T-helper 1 cell treated with Interleukin-12 subunit alpha and Interleukin-12 subunit beta and Interleukin-4 antibody, amounts not matched to agents 30 ng/mL and 1 ng/mL, for 36 hours (primary cell): Measurements from ENCODE around the gene USP20. TPM values are rescaled to one million over a fixed set of nuclear protein-coding genes. Genes with fewer than 3 reads are reported as not detected.
"Not testable (repeated sequence)": the region's sequence is repeated elsewhere in the genome, so short reads cannot be mapped to it uniquely, and the experiment has no call there.

Experiments used
- intact Hi-C: fragments of 100-400 bp; cut with micrococcal nuclease; formaldehyde crosslinking; loops from one replicate; pipeline ENCODE4 v1.15.1; 2024
- total RNA-seq: library from RNA; stranded (reverse); gene quantifications from 2 replicates; pipeline ENCODE4 v1.2.3, GENCODE V29; 2022

Gene USP20
- total RNA-seq, result 107 and 108 TPM in 2 replicates

DNA sequence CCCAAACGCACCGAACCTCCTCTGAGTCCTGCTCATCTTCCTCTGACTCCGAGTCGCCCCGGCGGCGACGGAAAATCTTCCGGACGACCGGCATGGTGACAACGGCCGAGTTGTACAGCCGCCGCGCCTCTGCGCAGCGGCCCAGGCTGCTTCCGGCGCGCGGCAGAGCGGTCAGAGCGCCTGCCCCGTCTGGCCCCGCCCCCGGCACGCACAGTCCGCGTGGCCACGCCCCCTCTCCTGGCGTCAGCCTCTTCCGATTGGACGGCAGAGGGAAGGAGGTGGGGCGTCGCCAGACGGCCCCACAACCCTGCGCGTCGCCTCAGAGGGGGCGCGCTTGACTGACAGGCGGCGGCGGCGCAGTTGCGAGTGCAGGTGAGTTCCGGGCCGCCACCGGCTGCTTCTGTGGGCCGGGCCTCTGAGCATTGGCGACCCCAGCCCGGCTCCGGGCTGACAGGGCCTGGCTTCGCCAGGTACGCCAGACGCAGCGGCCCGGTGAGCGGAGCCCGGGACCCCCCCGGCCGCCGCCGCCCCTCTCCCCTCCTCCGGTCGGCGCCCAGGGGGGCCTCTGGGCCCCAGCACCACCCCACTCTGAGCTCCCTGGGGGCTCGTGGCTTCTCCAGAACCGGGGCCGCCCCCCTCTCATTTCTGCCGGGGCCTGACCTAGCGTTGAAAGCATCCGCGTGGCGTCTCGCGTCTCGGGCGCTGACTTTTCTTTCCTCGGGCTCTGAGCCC, at the start of gene USP20, which contains the start of gene C9orf78:
TSS of gene USP20 (plus strand) at position 331 of the 732 bp plus-strand sequence. CDS start 17,098 bp downstream, outside the sequence.
TSS of gene C9orf78 (minus strand) at position 148 of the 732 bp plus-strand sequence. CDS start at position 94, 54 bp downstream.
- intact Hi-C loops, result loop anchor here (1.0 to 2.0 kb wide), 14 partner anchors 10 to 754 kb away; partner anchors contain the start of genes DOLPP1, GPR107, NTMT1 and TOR1A

DNA sequence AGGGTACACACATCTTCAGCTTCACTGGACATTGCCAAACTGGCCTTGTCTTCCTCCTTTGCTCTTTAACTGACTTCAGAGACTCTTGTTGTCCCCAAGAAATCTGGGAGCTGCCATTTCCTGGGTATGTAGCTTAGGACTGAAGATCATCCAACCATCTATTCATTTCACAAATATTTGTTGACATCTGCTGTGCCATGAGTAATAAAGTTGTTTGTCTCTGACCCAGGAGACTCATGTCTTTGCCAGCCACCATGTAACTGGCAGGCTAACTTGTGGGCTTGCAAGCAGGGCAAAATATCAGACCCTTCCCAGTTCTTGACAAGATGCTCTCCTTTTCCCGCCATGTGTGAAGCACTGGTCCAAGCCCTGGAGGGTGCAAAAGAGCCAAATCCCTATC, 49.4 kb upstream of the USP20 start:
- intact Hi-C loops, result no loop called here

DNA sequence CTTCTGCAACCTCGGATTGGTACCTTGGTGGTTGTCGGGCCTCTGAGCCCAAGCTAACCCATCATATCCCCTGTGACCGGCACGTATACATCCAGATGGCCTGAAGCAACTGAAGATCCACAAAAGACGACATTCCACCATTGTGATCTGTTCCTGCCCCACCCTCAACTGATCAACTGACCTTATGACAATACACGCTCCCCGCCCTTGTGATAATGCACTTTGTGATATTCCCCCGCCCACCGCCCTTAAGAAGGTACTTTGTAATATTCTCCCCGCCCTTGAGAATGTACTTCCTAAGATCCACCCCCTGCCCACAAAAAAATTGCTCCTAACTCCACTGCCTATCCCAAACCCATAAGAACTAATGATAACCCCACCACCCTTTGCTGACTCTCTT, 48.8 kb upstream of the USP20 start:
- intact Hi-C loops, result no loop called here

DNA sequence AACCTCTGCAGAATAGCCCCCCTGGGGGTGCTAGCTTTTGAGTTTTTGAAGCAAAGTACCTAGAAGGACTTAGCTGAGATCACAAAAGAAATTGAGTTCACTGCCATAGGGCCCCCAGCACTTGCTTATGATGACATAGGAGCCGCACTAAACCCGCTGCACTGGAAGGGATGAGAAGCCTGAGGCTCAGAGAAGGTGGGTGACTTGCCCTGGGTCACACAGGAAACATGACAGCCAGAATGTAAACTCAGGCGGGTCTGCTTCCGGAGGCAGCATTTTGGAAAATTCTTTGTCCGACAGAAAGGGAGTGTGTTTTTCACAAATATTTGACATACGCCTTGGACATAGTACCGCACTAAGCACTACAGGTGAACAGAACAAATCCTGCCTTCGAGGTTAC, 40.7 kb upstream of the USP20 start:
- intact Hi-C loops, result loop anchor here (5.0 kb wide), 1 partner anchor 303 kb away; no protein-coding TSS in a partner anchor

DNA sequence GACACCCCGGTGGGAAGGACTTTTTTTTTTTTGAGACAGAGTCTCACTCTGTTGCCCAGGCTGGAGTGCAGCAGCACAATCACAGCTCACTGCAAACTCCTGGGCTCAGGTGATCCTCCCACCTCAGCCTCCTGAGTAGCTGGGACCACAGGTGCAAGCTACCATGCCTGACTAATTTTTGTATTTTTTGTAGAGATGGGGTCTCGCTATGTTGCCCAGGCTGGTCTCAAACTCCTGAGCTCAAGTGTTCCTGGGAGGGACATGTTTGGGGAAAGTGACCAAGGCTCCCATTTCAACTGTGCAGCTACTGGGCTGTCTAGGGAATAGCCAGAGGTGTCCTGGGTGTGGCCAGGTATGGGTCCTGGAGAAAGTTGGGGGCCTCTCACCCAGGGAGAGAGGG, 39.2 kb upstream of the USP20 start:
- intact Hi-C loops, result not testable (repeated sequence)

DNA sequence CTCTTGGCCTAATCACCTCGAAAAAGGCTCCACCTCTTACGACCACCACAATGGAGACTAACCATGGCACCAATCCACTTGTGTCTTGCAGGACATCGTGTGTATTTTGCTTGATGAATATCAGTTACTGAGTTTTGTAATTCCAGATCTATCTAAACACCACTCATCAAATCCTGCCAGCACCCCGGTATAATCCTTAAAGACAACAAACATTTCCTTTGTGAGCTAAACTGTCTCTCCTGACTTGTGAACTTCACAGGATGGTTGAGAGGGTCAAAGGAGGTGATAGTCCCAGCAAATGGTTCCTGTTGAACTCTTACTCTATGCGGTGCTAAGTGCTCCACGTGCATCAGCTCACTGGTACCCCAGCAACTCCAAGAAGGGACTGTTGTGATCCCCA, 36.3 kb upstream of the USP20 start:
- intact Hi-C loops, result no loop called here

DNA sequence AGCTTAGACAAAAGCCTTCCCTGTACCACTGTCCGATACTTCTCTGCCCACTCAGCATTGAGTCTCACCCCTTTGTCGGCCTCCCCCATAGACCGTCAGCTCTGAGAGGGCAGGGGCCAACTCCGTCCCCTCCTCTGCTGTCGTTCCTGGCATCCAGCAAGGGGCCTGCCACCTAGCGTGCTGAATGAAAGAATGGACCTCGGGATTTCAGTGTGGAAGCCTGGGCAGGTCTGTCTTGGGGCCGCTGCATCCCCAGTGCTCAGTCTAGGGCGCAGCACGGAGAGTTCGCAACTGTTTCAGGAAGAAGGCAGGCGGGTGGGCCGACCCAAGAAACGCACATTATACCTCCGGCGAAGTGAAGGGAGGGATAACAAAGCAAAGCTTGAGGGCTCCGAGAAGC, 33.8 kb upstream of the USP20 start:
- intact Hi-C loops, result loop anchor here (5.0 kb wide), 1 partner anchor 66 kb away; no protein-coding TSS in a partner anchor

DNA sequence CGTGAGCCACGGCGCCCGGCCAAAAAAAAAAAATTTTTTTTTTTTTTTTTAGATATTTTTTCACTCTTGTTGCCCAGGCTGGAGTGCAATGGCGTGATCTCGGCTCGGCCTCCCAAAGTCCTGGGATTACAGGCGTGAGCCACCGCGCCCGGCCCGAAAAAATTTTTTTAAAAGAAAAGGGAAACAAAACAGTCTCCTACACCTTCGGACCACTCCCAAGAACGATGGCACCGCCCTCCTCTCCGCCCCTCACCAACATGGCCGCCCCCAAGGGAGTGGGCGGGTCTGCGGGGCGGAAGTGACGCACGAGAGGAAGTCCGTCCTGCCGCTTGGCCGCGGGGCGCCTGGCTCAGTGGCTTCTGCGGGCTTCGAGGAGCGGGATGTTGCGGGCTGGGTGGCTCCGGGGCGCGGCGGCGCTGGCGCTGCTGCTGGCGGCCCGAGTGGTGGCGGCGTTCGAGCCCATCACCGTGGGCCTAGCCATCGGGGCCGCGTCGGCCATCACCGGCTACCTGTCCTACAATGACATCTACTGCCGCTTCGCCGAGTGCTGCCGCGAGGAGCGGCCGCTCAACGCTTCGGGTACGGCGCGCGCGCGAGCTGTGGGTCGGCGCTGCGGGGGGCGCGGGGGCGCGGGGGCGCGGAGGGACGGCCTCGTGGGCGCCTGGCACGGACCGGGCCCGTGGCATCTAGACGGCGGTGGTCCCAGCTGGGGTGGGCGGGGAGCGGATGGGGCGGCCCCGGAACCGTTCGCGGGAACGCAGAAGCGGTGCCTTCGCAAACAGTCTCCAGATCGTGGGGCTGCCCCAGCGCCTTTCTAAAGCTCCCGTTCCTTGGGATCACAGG, 32.2 kb upstream of the USP20 start, which contains the start of gene TOR1B:
TSS of gene TOR1B (plus strand) at position 352 of the 843 bp plus-strand sequence. CDS start at position 381, 29 bp downstream.
- intact Hi-C loops, result loop anchor here (1.0 to 5.0 kb wide), 7 partner anchors 21 to 692 kb away; partner anchors contain the start of genes C9orf78, GPR107, PTPA and TOR1A

DNA sequence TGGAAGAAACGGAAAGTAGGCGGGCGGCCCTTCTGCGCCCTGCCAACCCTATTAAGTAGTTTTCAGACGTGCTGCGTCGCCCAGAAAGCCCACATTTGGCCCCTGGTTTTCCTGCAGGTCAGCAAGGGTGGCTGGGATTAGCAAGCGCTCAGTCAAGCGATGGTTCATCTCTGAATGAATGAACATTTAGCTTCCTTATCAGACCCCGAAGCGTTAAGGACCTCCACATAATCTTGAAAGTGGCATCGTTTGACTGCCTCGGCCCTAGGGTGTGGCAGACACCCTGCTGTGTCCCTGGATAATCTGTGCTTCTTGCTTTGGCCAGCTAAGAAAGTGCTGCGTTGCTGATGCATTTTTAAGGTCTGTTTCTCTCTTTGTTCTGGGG, 31.6 kb upstream of the USP20 start:
- intact Hi-C loops, result loop anchor here (1.0 to 5.0 kb wide), 7 partner anchors 21 to 692 kb away; partner anchors contain the start of genes C9orf78, GPR107, PTPA and TOR1A

DNA sequence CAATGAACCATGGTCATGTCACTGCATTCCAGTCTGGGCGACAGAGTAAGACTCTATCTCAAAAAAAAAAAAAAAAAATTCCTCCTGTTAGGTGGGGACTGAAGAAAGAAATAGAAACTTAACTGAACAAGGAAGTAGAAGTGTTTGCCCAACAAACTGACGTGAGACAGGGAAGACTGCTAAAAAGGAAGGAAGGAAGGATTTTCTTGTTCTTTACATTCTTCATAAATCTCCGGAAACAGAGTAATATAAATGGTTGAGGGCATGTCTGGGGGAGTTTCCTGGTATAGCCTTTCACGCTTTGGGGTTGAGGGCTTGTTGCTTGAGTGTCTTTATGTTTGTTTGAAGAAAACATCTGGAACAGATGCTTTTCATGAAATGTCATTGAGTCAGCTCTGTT, 29.2 kb upstream of the USP20 start:
- intact Hi-C loops, result no loop called here

DNA sequence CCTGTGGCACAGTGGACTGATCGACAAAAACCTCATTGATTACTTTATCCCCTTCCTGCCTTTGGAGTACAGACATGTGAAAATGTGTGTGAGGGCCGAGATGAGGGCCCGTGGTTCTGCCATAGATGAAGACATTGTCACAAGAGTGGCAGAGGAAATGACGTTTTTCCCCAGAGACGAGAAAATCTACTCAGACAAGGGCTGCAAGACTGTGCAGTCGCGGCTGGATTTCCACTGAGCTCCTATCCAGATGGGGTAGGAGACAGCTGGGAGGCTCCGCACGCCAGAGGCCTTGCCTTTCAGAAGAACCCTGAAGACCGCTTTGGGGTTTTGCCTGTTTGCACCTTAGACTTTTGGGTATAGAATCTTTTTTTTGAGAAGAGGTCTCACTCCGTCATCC, 25.9 kb upstream of the USP20 start:
- intact Hi-C loops, result no loop called here

DNA sequence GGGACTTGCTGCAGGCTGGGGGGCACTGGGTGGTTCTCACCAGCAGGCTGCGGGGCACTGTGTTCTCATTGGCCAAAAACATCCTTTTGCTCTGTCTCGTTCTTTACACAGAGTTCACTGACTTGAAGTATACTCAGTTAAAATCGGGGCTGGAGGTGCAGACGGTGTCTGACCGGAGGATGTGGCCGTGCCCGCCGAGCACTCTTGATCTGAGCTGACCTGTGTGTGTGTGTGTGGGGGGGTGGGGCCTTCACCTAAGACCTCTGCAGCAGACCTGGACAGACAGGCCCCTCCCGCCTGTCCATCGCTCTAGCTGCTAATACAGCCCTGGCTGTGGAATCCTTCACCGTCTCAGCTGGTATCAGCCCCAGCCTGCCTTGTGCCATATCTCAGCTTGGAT, 25.1 kb upstream of the USP20 start:
- intact Hi-C loops, result no loop called here

DNA sequence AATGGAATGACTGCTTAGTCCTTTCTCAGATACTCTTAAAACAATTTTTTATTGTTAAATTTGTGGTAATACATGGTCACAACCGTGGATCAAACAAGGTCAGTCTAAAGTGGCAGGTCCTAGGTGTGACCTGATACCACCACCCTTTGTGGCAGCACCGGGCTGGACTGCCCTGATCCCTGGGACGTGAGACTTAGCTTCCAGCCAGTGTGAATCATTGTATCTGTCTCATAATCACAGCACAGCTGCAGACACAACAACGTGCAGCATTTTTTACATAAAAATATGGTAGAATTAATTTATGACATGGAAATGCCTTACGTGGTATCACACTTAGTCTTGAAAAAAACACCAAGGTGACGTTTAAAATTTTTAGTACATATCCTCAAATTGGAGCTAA, 24.5 kb upstream of the USP20 start:
- intact Hi-C loops, result no loop called here

DNA sequence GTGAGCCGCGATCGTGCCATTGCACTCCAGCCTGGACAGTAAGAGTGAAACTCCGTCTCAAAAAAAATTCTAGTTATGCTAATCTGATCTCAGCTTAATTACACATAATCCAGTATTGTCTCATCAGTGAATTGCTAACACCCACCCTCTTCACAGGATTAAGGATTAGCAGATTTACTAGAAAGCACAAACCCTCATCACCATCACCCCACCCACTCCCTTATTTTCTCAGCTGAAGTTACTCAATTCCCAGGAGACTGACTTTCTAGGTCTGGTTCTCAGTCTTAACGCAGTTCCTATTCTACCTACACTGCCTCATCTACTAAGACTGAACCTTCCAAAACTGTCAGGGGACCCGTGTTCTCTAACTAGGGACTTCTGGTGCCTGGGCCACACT, 23.3 kb upstream of the USP20 start:
- intact Hi-C loops, result no loop called here

DNA sequence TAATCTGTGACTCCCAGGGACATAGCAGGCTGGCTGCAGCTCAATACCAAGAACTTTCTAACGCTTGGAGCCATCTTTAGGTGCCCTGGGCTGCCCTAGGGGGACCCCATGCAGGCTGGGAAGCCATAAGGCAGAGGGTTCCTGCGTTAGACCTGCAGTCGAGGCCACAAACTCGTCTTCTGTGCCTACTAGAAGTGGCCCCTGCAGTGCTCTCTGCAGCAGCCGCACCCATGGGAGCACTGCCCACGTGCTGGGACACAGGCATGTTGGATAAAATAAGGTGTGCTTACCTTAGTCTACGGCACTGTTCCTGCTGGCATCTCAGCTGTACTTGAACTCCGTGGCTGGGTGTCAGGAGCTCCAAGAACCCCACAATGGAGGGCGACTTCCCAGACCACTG, 22.9 kb upstream of the USP20 start:
- intact Hi-C loops, result no loop called here

DNA sequence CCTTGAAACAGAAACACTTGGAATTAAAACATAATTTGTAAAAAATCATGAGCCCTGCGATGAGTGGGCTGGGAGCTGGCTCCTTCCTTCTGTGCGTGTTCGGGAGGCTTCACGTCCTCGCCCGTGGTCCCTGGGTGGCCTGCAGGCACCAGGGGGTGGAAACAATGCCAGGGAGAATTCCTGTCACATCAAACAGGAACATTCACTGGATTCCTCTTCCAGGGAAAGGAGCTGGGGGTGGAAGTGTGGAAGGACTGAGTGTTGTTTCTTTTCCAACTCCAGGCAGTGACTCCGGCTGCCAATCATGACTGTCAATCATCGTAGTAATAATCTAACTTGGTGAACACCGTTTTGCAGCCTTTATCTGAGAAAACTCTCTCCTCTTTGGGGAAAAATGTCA, 21.6 kb upstream of the USP20 start:
- intact Hi-C loops, result no loop called here

DNA sequence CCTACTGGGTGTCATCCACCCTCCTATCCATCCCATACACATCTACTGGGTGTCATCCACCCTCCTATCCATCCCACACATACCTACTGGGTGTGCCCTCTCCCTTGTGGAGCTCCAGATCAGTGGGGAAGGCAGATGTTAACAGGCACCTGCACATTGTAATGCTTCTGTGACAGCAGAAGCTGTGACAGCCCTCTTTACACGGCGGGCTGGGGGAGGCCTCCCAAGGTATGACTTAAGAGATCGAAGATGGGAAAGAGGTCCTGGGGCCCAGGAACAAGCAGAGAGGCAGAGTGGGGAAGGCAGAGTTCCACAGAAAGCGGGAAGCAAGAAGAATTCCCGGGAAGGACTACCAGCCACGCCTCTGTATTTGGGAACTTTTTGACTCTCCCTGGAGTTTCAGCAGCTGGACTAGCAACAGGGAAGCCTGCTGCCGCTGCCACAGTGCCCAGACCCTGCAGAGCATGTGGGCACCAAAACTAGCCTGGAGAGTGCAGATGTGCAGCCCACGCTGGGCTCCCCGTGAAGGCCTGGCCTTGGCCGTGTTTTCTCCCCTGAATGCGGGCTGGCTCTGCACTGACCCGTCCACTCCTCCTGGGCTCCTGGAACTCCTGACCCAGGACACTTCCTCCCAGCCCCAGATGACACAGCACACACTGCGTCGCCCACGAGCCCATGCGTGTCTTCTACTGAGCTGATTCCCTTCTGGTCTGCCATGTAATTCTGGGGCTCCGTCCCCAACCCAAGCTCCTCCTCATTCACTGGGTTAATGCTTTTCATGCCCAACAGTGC, 20.6 kb upstream of the USP20 start:
- intact Hi-C loops, result no loop called here

DNA sequence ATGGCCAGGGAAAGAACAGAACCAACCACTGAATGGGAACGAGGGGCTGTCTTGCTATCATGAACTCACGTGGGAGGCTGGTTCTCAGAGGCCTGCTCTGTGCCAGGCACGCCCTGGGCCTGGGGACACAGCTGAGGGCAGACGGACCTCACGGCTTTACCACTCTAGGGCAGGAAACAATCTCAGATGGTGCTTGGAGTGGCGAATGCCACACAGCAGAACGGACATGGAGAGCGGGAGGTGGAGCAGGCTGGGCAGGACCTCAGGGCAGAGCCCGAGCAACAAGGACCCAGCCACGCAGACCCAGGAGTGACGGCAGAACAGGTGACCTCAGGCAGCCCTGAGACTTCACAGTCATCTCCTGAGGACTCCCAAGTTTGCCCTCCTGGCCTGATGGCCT, 20.0 kb upstream of the USP20 start:
- intact Hi-C loops, result no loop called here

DNA sequence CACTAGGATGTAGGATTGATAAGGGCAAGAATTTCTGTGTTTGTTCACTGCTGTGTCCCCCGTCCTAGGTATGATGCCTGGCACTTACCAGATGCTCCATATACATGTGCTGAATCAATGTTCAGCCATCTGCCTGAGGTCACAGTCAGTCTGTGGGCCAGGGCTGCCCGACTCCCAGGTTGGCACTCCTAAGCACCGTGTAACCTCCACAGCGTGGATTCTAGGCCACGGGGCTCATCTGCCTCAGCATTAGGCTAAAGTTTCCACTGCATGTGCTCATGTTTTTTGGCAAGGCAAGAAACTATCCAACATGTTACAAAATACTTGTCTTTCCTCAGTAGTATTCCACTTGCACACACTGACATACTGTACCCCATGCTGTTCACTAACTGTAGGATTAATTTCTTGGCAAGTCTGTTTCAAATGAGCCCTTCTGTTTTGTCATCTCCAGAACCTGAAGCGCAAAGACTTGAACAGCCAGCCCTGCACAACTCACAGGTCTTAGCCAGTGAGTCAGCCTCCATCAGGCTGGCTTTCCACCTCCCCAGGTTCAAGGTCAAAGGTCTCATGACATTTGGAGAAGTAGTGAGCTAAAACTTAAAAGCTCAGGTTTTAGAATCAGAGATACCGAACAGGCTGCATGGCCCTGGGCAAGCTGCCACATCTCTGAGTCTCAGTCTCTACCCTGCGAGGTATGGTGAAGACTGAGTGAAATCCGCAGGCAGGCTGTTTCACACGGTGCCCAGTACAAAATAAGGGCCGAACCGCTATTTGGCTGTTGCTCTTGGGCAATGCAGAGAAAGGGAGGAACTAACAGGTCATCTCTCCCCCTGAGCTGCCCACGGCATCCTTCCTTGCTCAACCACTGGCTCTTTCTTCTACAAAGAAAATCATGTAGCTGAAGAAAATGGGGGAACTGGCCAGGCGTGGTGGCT, 18.5 kb upstream of the USP20 start:
- intact Hi-C loops, result no loop called here
